ENCODE data around the gene ROR1.
A peak's percentile ranks its signal among the peaks of the same experiment; 100 is the strongest.

Gene ROR1

DNA sequence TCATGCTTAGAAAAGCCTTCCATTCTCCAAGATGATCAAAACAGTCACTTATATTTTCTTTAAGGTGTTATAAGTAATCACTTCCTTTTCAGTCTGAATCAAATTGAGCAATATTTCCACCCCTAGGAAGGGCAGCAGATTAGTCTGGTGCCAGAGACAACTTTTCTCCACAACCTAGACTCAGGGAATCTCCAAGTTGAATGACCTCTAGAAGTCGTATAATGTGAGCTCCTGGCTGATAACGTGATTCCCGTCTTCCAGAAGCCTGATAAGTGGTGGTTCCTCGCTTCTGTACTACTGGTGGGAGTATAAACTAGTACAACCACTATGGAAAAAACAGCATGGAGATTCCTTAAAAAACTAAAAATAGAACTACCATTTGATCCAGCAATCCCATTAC, 251.2 kb downstream of the ROR1 start:
- no peak for DNase-seq (ENCODE audit: low spot score)

DNA sequence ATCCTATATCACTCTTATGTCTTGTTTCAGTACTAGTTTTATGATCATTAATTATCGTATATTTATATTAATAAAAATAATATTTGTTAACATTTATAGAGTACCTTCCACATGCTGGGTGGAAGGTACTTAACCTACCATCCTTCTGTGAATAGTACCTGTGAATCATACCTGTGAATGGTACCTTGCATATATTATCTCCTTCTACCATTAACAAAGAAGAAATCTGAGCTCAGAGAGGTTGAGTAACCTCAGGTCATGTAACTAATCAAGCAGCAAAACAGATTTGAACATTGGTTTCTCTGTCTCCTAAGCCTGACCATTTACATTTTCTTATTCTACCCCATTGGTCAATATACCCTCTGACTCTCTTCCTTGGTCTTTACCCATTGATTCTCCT, 255.2 kb downstream of the ROR1 start:
- no peak for DNase-seq (ENCODE audit: low spot score)

DNA sequence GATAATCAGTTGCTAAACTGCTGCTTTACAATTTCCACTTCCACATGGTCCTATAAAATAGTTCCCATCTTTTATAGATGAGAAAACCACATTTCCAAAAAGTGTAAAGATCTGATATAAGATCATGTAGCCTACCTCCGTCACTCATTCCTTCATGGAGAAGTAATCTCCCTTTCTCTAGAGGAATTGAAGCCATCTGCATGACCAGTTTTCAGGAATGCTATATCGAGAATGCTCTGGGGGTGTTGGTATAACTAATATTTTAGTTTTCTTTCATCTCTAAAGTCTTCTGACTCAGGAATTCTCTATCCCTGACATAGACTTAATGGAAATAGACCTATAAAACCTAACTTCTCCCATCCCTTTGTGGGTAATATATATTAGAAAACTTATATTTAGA, 256.6 kb downstream of the ROR1 start:
- no peak for DNase-seq (ENCODE audit: low spot score)

DNA sequence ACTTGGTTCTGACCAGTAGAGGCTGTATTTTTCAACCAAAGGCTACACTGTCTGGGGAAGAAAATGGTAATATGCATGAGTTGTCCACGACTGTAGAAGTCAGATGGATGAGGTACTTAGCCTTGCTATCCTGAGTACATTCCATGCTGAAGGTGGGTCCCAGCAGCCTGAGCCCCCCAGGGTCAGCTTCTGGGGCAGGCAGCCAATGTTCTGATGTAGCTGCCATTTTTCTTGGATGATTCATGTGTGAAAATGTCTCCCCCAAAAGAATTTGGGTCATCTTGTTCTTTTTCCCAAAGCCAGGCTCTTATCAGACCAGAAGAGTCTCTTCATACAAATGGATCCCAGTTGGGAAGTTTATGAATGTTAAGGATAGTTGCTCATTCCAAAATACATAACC, 257.4 kb downstream of the ROR1 start:
- no peak for DNase-seq (ENCODE audit: low spot score)

DNA sequence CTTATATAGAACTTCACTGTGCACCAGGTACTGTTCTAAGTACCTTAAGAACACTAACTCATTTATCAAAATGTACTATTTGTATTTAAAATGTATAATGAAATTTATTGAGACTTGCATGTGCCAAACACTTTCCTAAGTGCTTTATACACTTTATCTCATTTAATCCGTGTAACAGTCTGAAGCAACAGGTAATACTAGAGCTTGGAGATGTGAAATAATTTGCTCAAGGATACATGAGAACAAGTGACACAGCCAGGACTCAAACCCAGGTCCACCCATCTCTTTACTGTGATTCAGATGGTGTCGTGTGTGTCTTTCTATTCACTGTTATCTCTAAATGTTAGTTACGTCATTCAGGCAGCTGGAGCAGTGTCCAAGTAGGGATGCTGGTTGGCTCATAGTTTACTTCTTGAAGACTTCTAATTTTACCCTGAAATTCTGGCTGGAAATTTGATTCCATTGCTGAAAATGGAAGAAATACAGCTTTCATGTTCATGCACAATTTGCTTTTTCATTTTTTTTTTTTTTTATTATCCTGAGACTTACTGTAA, 259.9 kb downstream of the ROR1 start:
- no peak for DNase-seq (ENCODE audit: low spot score)

DNA sequence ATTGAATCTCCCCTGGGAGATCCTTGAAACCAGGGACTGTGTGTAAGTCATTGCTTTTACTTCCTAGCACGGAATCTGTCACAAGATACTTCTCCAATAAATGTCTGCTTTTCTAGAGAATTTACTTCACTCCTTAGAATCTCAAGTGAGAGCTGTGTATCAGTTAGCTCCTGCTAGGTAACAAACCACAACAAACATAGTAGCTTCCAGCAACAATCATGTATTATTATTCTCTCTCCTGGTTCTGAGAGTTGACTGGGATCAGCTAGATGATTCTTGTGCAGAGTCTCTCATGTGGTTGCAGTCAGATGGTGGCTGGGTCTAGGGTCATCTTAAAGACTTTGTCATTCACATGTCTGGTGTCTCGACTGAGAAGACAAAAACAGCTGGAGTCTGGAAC, 262.7 kb downstream of the ROR1 start:
- no peak for DNase-seq (ENCODE audit: low spot score)

DNA sequence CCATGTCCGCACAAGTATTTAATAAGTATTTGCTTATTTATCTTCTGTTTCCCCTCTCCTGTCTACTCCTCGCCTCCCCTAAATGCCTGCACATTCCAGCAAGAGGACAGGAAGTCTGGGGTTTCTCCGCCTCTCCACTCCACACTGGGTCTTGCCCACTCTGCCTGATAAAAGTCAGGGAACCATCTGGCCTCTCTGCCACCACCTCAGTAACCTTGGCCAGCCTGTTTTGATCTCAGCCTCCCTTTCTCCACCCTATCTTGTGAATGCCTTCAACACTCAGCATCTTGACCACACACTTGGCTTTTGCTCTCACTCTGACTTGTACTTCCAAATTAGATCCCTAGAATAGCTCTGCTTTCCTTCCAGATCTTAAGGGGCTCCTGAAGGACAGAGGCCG, 264.3 kb downstream of the ROR1 start:
- no peak for DNase-seq (ENCODE audit: low spot score)

DNA sequence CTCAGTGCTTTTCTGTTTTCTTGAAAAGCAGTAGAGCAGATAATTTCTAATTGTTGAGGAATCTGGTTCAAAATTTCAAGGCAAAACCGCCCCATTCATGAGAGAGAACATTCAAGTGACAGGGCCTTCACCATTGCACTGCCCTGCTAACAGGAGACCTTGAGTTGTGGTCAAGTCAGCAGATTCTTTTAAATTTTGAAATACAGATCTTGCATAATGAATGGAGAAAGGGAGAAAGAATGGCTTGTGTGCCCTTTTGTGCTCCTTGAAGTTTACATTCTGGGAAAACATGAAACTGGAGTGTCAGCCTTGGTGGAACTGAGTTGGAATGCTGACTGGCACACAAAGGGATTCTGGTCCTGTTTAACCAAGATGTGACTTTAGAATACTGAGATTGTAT, 265.1 kb downstream of the ROR1 start:
- DNase-seq (ENCODE audit: low spot score) = no peak

DNA sequence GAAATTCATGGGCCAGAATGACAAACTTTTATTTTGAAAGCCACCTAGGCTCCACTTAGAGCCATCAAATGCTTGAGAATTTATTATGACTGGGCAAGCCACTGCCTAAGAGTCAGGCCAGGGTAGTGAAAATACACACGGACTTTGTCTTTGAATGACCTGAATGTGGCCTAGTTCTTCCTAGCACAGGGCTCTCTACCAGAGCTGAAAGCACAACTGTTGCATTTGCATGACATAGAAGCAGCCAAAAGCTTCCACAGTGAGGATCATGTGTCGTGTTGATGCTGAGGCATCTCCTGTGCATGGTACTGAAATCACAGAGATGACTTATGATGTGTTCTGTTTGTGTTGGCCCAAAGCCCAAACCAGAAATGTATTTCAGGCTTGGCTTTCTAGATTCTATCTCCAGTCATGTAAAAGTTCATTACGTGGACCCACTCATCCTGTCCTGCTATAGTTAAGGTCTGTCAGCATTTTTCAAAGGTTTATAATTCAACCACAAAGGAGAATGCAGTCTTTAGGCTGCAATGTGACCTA, 265.6 kb downstream of the ROR1 start:
- peak; percentile 40 for DNase-seq (ENCODE audit: low spot score)

DNA sequence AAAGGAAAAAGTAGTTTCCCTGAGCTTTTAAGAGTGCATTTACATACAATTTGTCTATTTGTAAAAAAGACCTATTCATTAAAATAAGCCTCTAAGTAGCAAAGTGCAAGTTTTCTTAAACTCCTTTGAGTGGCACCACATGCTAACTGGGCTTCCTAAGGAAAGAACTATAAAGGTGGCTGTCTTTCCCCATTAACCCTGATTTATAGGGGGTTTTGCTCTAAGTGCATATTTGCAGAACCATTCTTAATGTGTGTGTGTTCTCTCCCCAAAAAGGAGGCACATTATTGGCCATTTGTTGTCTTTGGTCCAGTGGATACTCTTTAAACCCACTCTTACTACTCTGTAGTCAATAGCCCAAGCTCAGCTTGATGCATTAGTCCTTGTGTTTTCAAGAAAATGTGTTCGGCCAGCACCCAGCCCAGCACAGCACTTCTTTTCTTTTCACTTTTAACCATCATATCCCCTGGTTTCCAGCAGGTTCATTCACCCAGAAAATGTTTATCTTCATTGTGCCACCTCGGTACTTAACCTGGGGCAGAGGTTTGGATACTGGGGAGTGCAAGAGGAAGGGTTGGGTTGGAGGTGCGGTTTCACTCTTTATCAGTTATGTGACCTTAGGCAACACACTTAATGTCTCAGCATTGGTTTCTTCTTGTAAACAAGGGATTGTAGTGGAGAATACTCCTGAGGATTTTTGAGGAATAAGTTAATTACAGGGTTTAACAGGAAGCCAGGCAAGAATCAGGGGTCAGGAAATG, 267.7 kb downstream of the ROR1 start:
- DNase-seq (ENCODE audit: low spot score) = no peak

DNA sequence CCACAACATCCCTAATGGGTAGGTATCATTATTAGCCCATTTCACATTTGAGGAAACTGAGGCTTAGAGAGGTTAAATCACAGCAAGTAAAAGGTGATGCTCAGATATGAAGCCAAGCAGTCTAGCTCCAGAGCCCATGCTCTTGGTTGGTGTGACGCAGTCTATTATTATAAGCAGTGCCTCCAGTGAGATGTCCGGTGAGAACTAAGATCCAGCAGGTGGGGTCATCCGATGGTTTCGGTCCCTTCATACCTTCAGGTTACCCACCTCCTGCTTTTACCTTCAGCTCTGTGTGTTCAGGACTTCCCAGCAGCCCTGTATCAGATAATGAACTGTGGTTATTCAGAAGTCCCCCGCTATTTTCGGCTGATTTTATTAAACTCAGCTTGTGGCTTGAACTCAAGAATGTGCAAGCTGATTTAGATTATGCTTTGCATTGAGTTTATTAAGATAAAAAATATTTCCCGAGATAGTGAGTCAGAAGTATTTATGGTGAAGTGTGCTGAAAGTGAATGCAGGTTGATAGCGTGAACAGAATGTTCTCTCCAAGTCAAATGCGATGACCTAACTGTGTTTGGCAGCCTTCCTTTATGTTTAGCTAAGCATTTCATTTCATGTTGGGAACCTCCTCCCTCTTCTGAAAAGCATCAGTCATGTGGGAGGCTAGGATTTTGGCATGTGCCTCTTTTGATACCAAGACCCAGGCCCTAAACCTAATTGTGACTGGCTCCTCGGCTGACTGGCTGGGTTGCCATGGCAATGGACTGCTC, 268.7 kb downstream of the ROR1 start:
- DNase-seq (ENCODE audit: low spot score) = no peak

DNA sequence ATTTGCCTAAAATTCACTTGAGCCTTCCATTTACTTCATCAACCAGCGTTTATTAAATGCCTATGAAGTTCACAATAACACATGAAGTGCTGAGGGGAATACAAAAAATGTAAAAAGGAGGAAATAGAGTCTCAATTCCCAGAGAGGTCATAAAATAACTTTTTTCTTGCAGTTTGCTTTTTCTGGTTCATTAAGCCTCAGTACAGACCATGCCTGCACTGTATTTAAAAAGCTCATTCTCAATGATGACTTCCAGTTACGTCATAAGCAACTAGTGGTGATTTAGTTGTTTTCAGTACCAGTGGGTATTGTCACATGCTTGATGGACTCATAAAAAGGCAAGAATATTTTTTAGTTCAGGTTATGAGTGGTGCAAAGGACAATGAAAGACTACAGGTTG, 269.5 kb downstream of the ROR1 start:
- no peak for DNase-seq (ENCODE audit: low spot score)

DNA sequence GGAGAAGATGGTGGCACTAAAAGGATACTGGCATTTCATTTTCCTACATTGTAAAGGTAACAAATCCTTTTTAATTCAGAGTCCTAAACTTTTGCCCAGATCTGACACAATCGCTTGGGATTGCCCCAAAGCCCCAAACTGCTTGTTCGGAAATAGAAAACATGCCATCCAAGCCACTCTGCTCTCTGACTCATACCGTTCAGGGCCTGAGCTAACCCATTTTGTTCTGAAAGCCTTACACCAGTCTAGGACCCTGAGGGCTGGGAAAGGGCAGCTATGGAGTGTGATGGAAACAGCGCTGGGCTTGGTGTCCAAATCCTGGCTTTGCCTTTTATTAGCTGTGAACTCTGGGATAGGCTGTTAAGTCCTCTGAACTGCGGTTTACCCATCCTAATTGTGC, 270.2 kb downstream of the ROR1 start:
- no peak for DNase-seq (ENCODE audit: low spot score)

DNA sequence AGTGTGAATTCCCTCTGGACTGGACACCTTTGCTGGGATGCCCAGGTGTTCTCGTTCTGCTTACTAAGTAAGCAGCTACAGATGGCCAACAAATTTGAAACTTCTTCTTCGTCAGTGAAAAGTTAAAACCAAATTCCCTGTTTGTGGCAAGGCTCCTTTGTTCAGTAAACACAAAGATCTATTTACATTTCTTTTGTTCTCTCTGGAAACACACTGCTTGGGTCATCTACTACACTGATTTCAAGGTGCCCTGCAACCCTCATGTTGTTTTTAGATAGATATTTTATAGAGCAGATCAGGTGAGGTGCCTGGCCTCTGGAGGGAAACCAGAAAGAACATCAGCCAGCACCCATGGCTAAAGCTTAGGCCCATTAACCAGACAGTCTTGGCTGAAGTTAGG, 272.4 kb downstream of the ROR1 start:
- DNase-seq (ENCODE audit: low spot score) = no peak

DNA sequence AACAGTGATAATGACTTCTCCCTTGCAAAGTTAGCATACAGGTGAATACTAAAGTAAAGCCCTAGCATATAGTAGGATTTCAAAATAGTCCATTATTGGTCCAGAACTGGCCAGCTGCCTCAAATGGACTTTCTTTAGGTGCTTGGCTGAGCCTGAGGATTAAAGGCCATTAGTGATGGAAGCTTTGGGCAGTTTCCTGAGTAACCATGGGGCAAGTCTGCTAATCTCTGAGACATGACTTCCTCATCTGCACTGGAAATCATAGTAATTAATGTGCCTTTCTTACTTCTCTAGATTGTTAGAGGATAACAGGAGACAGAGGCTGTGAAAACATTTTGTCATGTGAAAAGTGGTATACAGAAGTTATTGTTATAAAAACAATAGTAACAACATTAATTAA, 273.1 kb downstream of the ROR1 start:
- DNase-seq (ENCODE audit: low spot score) = no peak

DNA sequence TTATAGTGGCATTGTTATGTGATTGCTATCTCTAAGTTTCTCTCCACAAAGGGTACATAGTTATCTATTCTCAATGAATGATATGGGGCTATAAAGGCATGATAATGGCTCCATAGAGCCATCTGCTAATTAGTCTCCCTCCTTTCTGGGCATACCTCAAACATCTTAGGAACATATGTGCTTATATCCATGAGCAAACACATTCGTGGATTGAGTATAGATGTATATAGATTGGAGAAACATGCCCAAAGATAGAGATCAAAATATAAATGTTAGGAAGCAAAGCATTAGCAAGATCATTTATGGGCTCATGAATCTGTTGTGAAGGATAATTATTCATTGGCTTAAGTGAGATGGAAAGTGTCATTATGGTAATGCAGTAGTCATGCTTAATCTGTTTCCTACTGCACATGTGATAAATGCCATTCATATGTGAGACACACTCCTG, 273.8 kb downstream of the ROR1 start:
- DNase-seq (ENCODE audit: low spot score) = no peak

DNA sequence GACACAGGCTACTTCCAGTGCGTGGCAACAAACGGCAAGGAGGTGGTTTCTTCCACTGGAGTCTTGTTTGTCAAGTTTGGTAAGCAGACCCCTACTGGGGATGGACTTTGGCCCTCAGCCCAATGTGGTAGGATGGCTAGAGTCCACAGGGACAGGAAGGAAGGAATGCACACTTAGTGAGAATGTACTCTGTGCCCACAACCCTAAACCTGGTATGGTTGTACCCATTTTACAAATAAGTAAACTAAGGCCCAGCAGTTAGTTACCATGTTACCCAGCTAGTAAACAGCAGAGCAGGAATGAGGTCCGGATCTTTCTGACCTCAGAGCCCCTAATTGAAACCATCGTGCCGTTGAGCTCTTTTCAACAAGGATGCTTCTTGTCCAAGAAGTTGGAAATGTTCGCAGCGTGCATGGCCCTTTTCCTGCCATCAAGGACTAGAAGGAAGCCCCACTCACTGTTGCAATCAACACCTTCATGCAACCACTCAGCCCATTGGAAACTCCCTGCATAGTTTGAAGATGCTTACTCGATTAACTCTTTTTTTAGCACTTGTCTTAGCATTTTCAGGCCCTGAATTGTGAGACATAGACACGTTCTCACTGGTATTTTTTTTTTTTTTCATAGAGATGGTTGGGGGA, 276.2 kb downstream of the ROR1 start:
- DNase-seq (ENCODE audit: low spot score) = no peak

DNA sequence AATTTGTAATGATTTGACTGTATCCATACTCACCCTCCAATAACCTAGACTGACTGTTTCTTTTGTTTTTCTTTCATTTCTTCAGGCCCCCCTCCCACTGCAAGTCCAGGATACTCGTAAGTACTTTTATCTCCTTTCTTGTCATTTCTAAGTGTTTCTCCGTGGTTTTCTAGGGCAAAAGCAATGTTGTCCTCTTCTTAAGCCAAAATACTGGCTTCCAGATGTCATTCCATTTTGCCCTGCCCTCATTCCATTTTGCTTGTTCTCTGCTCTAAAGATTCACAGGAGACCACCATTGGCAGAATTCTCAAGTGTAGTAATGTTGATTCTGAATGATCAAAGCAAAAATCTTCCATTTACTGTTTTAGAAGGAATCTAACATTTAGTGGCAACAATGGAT, 276.8 kb downstream of the ROR1 start:
- no peak for DNase-seq (ENCODE audit: low spot score)

DNA sequence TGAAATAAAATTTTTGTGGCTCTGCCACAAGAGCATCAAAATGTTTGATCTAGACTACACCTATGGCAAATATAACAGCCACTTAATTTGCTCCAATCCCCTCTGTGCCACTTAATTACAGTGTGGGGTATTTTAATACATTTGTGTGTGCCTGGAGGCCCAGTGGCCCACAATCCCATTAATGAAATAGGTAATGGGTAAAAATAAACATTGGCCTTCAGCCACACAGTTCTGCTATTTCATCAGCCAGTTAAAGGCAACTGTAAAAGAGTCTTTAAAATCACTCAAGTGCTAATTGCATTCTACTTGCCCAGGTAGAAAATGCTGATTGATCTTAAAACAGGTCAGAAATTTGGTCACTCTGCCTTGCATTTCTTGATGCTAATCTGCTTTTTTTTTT, 278.0 kb downstream of the ROR1 start:
- no peak for DNase-seq (ENCODE audit: low spot score)

DNA sequence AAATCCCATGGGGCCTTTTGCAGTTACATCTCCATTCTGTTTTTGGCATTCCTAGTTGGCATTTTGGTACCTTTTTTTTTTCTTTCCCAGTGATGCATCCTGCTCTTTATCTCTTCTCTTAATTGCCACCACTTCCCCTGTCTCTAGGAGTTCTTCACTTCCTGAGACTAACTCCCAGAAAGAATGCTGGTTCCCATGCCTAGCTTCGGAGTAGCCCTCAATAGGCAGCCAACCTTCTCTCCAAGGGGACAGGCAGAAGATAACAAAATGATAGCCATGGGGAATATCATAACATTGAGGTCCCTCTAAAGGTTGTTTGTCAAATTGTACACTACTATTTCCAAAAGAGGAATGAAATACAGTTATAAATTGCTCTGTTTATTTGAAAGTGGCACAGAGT, 279.0 kb downstream of the ROR1 start:
- no peak for DNase-seq (ENCODE audit: low spot score)

DNA sequence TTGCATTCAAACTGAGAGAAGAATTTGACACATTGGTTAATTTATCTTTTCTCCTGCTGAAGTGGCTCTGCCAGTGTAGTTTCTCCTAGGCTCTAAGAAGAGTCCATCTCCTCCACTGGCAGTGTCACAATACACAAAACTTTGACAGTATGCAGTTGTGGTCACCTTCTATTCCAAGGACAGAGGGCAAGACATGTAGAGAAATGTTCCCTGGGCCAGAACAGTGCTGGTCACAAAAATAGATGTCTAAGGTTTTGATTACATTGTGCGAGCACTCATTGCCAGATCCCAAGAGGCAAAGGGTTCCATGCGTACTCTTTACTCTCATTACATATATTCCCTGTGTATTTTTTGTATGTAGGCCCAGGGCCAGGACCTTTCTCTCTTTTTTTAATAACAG, 281.5 kb downstream of the ROR1 start:
- DNase-seq (ENCODE audit: low spot score) = no peak

DNA sequence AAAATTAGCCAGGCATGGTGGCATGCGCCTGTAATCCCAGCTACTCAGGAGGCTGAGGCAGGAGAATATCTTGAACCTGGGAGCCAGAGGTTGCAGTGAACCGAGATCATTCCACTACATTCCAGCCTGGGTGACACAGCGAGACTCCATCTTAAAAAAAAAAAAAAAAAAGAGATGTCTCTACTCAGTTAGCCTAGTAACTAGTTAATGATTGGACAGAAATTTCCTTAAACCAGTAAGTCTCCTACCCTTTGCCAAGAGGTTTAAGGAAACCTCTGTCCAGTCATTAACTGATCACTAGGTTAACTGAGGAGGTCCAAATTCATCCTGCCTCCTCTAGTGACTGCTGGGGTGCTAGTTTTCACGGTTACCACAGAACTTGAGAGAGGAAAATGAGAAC, 285.7 kb downstream of the ROR1 start:
- DNase-seq (ENCODE audit: low spot score) = no peak

Measured in iPS-NIHi11 (cell line).